ENCODE results near the gene CMTM8. TPM values are rescaled to one million over a fixed set of nuclear protein-coding genes. Genes with fewer than 3 reads are reported as not detected.

The CMTM8 gene
- total RNA-seq, 1 experiment from 2014 or later = 3.3 TPM

DNA sequence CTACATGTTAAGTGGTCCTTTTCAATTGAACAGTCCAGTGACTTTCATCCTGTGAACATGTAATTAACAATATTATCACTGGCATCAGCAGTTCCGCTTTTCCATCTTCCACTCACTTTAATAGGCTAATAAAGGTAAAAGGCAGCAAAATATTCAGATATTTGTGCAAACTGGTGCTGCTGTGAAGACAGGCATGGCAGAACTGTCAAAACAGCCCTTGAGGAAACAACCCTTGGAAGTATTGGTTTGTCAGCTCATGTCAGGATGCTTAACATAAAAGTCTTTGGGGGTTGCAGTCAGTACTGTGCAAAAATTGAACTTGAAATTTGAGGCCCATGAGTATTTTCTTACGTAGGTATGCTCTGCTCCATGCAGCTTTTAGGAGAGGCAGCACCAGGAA is 81.1 kb downstream of the CMTM8 start:
- H3K27ac ChIP-seq = no peak overlapping the region
- no peak overlapping the region for H3K4me3 ChIP-seq
- no peaks in the 10 kb centered on the region for H3K36me3 ChIP-seq
- no peaks in the 10 kb centered on the region for H3K9me3 ChIP-seq (replicated peaks)
- peaks cover 8% of the 10 kb centered on the region; the same call in 1 of the 2 replicates for H3K4me1 ChIP-seq
- DNase-seq = no peak
- H3K27me3 ChIP-seq = no peaks in the 10 kb centered on the region

DNA sequence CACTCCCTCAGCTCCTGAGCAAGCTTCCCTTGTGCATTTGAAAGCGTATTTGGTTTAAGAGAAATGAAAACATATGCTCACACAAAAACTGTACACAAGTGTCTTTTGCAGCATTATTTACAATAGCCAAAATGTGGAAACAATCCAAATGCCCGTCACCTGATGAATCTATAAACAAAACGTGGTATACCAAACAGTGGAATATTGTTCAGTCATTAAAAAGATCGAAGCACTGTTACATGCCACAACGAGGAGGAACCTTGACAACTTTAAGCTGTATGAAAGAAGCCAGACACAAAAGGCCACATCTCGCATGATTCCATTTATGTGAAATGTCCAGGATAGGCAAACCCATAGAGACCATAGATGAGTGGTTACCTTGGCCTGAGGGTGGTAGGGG is 81.6 kb downstream of the CMTM8 start:
- H3K4me3 ChIP-seq = no peak overlapping the region
- no peak overlapping the region for H3K27ac ChIP-seq
- no peak for DNase-seq
- no peaks in the 10 kb centered on the region for H3K27me3 ChIP-seq
- H3K4me1 ChIP-seq = peaks cover 8% of the 10 kb centered on the region; the same call in 1 of the 2 replicates
- no peaks in the 10 kb centered on the region for H3K9me3 ChIP-seq (replicated peaks)
- no peaks in the 10 kb centered on the region for H3K36me3 ChIP-seq

DNA sequence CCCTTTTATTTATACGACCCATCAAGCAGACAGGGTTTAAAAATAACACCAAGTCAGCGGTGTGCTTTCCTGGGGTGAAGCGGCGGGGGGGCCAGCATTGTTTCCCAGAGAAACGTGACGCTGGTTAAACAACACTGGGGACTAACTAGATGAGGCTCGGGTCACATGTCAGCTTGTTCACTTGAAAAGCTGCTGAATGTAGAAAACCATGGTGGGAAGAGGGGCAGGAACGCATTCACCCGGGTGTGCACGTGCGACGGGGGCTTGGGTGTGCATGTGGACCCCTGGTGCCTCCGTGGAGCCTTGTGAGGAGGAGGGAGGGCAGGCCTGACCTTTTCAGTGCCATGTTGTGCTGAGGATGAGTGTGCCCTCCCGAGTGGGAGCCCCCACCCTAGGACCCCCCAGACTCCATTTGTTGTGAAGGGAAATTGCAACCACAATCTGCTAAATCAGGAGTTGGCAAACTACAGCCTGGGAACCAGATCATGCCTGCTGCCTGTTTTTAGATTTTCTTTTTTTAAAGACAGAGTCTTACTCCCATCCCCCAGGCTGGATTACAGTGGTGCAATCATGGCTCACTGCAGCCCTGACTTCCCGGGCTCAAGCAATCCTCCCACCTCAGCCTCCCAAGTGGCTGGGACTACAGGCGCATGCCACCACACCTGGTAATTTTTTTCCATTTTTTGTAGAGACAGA is 82.8 kb downstream of the CMTM8 start:
- Histone ChIP-seq H3K36me3 (no peaks in the 10 kb centered on the region), H3K4me1 (peaks cover 6% of the 10 kb centered on the region; the same call in 1 of the 2 replicates), H3K4me3 (no peak overlapping the region), H3K9me3 (replicated peaks) (no peaks in the 10 kb centered on the region), H3K27me3 (no peaks in the 10 kb centered on the region), H3K27ac (no peak overlapping the region)
- no peak for DNase-seq

DNA sequence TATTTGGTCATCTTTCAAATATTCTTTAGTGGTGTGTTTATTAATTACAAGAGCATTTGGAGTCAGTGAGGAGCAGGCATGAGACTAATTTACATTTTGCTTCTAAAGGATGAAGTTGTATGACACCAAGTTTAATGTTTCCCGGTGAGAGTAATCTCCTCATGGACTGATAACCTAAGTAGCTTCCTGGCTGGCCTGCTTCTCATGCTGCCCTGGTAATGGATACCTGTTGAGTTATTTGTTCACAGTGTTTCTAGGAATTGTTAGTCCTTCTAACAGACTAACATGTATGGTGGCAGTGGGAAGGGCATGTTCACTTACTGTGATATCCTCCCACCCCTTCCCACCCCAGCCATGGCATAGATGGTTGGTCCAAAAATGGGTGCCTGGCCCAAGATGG is 83.8 kb downstream of the CMTM8 start:
- H3K4me1 ChIP-seq = no peaks in the 10 kb centered on the region
- no peak for DNase-seq
- no peak overlapping the region for H3K27ac ChIP-seq
- H3K27me3 ChIP-seq = no peaks in the 10 kb centered on the region
- no peaks in the 10 kb centered on the region for H3K9me3 ChIP-seq (replicated peaks)
- no peak overlapping the region for H3K4me3 ChIP-seq
- no peaks in the 10 kb centered on the region for H3K36me3 ChIP-seq

DNA sequence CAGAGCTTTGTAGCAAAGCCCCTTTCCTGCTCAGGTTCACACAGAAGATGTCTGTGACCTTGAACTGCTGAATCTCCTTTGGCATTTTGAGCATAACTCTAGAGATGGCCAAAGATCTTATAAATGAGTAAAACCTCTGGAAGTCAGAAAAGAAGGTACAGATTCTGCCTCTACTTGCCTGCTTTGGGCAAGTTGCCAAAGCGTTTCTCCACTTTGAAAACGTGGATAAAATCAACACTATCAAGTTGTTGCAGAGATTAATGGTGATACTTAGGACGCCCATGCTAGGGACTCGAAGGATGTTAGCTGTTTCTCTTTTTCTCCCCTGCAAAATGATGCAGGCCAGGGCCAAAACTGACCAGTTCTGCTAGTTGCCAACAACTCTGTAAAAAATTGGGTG is 85.1 kb downstream of the CMTM8 start:
- H3K4me1 ChIP-seq = no peaks in the 10 kb centered on the region
- H3K36me3 ChIP-seq = no peaks in the 10 kb centered on the region
- no peak for DNase-seq
- no peaks in the 10 kb centered on the region for H3K27me3 ChIP-seq
- H3K9me3 ChIP-seq (replicated peaks) = no peaks in the 10 kb centered on the region
- H3K27ac ChIP-seq = no peak overlapping the region
- no peak overlapping the region for H3K4me3 ChIP-seq

DNA sequence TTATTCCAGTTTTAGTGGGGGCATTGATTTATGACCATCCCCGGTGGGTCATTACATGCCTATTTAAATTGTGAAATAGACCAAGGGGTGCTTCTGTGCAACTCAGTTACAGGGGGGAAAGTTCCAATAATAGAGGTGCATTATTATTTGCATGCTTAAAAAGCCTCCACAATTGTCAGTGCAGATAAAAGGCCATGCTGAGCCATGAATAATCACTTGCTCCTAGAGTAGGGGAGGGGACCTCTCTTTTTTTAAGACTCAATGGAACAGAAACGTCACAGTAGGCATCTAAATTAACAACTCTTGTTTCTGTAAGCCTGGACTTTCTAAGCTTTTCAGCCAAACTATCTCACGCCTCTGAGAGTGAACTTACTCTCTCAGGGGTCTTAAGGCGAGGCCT is 86.7 kb downstream of the CMTM8 start:
- Histone ChIP-seq H3K36me3 (no peaks in the 10 kb centered on the region), H3K4me1 (no peaks in the 10 kb centered on the region), H3K27ac (no peak overlapping the region), H3K27me3 (no peaks in the 10 kb centered on the region), H3K4me3 (no peak overlapping the region), H3K9me3 (replicated peaks) (no peaks in the 10 kb centered on the region)
- no peak for DNase-seq

GRCh38 chr3:32325927-32326326 is 87.4 kb downstream of the CMTM8 start:
- no peaks in the 10 kb centered on the region for H3K9me3 ChIP-seq (replicated peaks)
- no peaks in the 10 kb centered on the region for H3K27me3 ChIP-seq
- no peaks in the 10 kb centered on the region for H3K36me3 ChIP-seq
- no peak for DNase-seq
- no peak overlapping the region for H3K27ac ChIP-seq
- no peak overlapping the region for H3K4me3 ChIP-seq
- no peaks in the 10 kb centered on the region for H3K4me1 ChIP-seq

- Histone ChIP-seq H3K36me3 (no peaks in the 10 kb centered on the region), H3K4me3 (no peak overlapping the region), H3K9me3 (replicated peaks) (no peaks in the 10 kb centered on the region), H3K27ac (no peak overlapping the region), H3K4me1 (no peaks in the 10 kb centered on the region), H3K27me3 (no peaks in the 10 kb centered on the region)
- DNase-seq = no peak
Measured at GRCh38 chr3:32326795-32327194, 88.3 kb downstream of the CMTM8 start.

DNA sequence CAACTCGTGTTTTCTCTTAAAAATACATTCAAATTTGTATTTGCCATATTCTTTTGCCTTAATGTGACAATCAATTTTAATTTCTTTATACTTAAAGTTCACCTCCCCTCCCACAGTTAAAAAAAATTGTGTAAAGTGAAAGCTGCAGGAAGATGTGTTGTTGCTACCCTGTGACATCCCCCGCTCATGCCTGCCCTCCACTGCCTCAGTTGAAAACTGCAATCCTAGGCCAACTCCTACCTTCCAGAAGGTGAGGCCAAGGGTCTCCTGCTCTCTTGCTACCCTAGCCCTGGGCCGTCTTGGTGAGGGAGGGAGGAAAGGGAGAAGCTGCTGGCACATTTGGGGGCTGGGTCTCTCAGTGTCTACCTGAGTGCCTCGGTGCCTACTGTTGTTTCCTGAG is 96.2 kb downstream of the CMTM8 start:
- no peaks in the 10 kb centered on the region for H3K9me3 ChIP-seq (replicated peaks)
- DNase-seq = no peak
- no peak overlapping the region for H3K27ac ChIP-seq

DNA sequence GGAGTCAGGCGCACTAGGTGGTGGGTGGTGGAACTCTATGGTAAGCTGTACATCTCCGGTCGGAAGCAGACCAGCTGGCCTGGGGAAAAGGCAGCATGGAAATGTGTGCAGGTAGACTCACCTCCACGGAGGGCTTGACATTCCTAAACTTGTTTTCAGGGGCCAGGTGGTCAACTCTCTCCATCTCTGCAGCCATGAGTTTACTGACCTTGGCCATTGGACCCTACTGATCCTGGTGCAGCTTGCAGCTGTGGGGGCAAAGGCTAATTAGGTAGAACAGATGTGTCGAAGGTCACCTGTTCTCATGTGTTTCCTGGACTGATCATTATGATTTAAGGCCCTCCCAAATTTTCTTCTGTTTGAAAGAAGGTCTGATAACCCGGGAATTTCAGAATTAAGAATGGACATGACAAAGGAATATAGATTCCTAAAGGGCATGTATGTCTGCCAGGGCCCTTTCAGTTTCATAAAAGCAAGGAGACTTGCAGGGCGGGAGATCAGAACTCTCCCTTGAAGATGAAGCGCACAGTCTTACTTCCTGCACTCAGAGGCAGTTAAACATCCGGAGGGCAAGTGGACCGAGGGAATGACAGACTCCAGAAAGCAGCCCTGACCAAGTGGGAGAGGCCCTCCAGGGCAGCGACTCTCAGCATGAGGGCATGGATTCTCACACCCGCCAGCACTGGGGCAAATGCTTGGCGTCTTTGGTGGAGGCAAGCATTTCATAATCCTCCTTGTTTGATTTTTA is 97.1 kb downstream of the CMTM8 start:
- Histone ChIP-seq H3K4me3 (no peak overlapping the region), H3K4me1 (no peaks in the 10 kb centered on the region), H3K9me3 (replicated peaks) (no peaks in the 10 kb centered on the region), H3K36me3 (no peaks in the 10 kb centered on the region), H3K27me3 (no peaks in the 10 kb centered on the region), H3K27ac (no peak overlapping the region)
- no peak for DNase-seq

More for the DNA sequence above, 96.2 kb downstream of the CMTM8 start:
- Histone ChIP-seq H3K36me3 (no peaks in the 10 kb centered on the region), H3K27me3 (no peaks in the 10 kb centered on the region), H3K4me1 (no peaks in the 10 kb centered on the region), H3K4me3 (no peak overlapping the region)

- DNase-seq = no peak
- H3K9me3 ChIP-seq (replicated peaks) = no peaks in the 10 kb centered on the region
- H3K27ac ChIP-seq = no peak overlapping the region
- no peaks in the 10 kb centered on the region for H3K36me3 ChIP-seq
- no peaks in the 10 kb centered on the region for H3K4me1 ChIP-seq
- no peaks in the 10 kb centered on the region for H3K27me3 ChIP-seq
- H3K4me3 ChIP-seq = no peak overlapping the region
Measured at GRCh38 chr3:32336113-32336498, 97.6 kb downstream of the CMTM8 start.

- H3K27me3 ChIP-seq = no peaks in the 10 kb centered on the region
- no peaks in the 10 kb centered on the region for H3K9me3 ChIP-seq (replicated peaks)
- no peak overlapping the region for H3K27ac ChIP-seq
- DNase-seq = no peak
- no peaks in the 10 kb centered on the region for H3K36me3 ChIP-seq
- no peaks in the 10 kb centered on the region for H3K4me1 ChIP-seq
- no peak overlapping the region for H3K4me3 ChIP-seq
Measured at GRCh38 chr3:32337505-32337904, 99.0 kb downstream of the CMTM8 start.

DNA sequence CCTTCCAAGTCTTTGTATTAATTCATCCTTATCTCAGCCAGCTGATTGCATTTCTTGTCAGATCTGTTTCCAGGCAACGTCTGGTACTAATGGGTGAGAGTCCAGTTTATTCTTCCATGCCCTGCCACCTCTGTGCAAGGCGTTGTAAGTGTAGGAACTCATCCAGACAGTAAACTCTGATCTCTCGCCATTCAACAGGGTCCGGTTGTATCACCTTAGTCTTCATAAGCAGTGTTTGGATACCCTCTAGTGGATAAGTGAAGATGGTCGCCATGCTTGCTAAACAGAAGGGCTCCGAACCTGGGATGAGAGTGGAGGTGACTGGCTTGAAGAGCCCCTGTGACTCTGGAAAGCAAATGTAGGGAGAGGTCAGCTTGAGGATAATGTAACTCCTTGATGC is 101.6 kb downstream of the CMTM8 start:
- no peak overlapping the region for H3K4me3 ChIP-seq
- no peak overlapping the region for H3K27ac ChIP-seq
- DNase-seq = peak; percentile 4 to 30
- H3K4me1 ChIP-seq = no peaks in the 10 kb centered on the region
- no peaks in the 10 kb centered on the region for H3K27me3 ChIP-seq
- H3K9me3 ChIP-seq (replicated peaks) = no peaks in the 10 kb centered on the region
- no peaks in the 10 kb centered on the region for H3K36me3 ChIP-seq

- Histone ChIP-seq H3K9me3 (replicated peaks) (no peaks in the 10 kb centered on the region), H3K27ac (no peak overlapping the region), H3K27me3 (no peaks in the 10 kb centered on the region), H3K36me3 (no peaks in the 10 kb centered on the region), H3K4me1 (no peaks in the 10 kb centered on the region), H3K4me3 (no peak overlapping the region)
- DNase-seq = no peak
Measured at GRCh38 chr3:32340611-32341365, 102.3 kb downstream of the CMTM8 start.
